ENCODE results near the gene ATP5PF.
"Not testable (repeated sequence)": the region's sequence is repeated elsewhere in the genome, so short reads cannot be mapped to it uniquely, and the experiment has no call there.

The ATP5PF gene

GRCh38 chr21:25701529-25701928 is 33.2 kb downstream of the ATP5PF start:
- H3K36me3 ChIP-seq: no peaks in the 10 kb centered on the region
- H3K4me1 ChIP-seq: no peaks in the 10 kb centered on the region
- no peak overlapping the region for H3K27ac ChIP-seq
- H3K4me3 ChIP-seq: no peak overlapping the region
- H3K9me3 ChIP-seq: no peaks in the 10 kb centered on the region
- intact Hi-C loops (cut with DNase I; ENCODE audit: low total_unique reads): no loop called here
- no peaks in the 10 kb centered on the region for H3K27me3 ChIP-seq
- no peak for DNase-seq
- TF ChIP-seq CTCF (IDR thresholded peaks at IDR 0.05): no peak

- no peak for TF ChIP-seq CTCF (IDR thresholded peaks at IDR 0.05)
- no peaks in the 10 kb centered on the region for H3K36me3 ChIP-seq
- intact Hi-C loops (cut with DNase I; ENCODE audit: low total_unique reads): no loop called here
These were observed 34.0 kb downstream of the ATP5PF start for GRCh38 chr21:25700741-25701140.

GRCh38 chr21:25695461-25695860 is 39.2 kb downstream of the ATP5PF start:
- H3K27ac ChIP-seq; H3K36me3 ChIP-seq; intact Hi-C loops (cut with DNase I; ENCODE audit: low total_unique reads); H3K4me3 ChIP-seq; DNase-seq; H3K27me3 ChIP-seq; H3K9me3 ChIP-seq; H3K4me1 ChIP-seq: not testable (repeated sequence)

More at GRCh38 chr21:25700741-25701140, 34.0 kb downstream of the ATP5PF start:
- Histone ChIP-seq H3K27ac (no peak overlapping the region), H3K4me1 (no peaks in the 10 kb centered on the region), H3K9me3 (no peaks in the 10 kb centered on the region), H3K4me3 (no peak overlapping the region), H3K27me3 (no peaks in the 10 kb centered on the region)
- no peak for DNase-seq

GRCh38 chr21:25691976-25692375 is 42.7 kb downstream of the ATP5PF start:
- no peak for DNase-seq
- no peak for TF ChIP-seq CTCF (IDR thresholded peaks at IDR 0.05)
- Histone ChIP-seq H3K4me1 (peaks cover 0 to 14% (median 2%) of the 10 kb centered on the region in 4 donors), H3K9me3 (no peaks in the 10 kb centered on the region), H3K27me3 (no peaks in the 10 kb centered on the region), H3K4me3 (no peak overlapping the region), H3K36me3 (no peaks in the 10 kb centered on the region), H3K27ac (no peak overlapping the region)
- intact Hi-C loops (cut with DNase I; ENCODE audit: low total_unique reads): no loop called here

- H3K9me3 ChIP-seq: no peaks in the 10 kb centered on the region
- H3K4me3 ChIP-seq: no peak overlapping the region
- peaks cover 0 to 19% (median 2%) of the 10 kb centered on the region in 4 donors for H3K4me1 ChIP-seq
- no peaks in the 10 kb centered on the region for H3K27me3 ChIP-seq
- H3K27ac ChIP-seq: peak overlapping the region in 1 of 2 donors; percentile 2
- intact Hi-C loops (cut with DNase I; ENCODE audit: low total_unique reads): no loop called here
- no peaks in the 10 kb centered on the region for H3K36me3 ChIP-seq
- no peak for TF ChIP-seq CTCF (IDR thresholded peaks at IDR 0.05)
- DNase-seq: no peak
These were observed 45.5 kb downstream of the ATP5PF start for GRCh38 chr21:25689226-25689625.

GRCh38 chr21:25688275-25689155 is 46.2 kb downstream of the ATP5PF start:
- peaks cover 0 to 19% (median 2%) of the 10 kb centered on the region in 4 donors for H3K4me1 ChIP-seq
- no peaks in the 10 kb centered on the region for H3K9me3 ChIP-seq
- H3K4me3 ChIP-seq: no peak overlapping the region
- H3K27me3 ChIP-seq: no peaks in the 10 kb centered on the region
- no peak for DNase-seq
- H3K27ac ChIP-seq: peak overlapping the region in 1 of 2 donors; percentile 2
- intact Hi-C loops (cut with DNase I; ENCODE audit: low total_unique reads): no loop called here
- no peak for TF ChIP-seq CTCF (IDR thresholded peaks at IDR 0.05)
- H3K36me3 ChIP-seq: no peaks in the 10 kb centered on the region
